GM21786 (cell line): ENCODE results near the gene TMEM212.

ENCODE experiments used
- ATAC-seq: cut with Tn5 transposase; IDR thresholded peaks from one replicate; pipeline ENCODE4 v1.9.1; 2021; ENCODE audit not compliant: unreplicated experiment

TMEM212 gene

GRCh38 chr3:171833789-171834460 lies 9.2 kb upstream of the TMEM212 start:
- peak; percentile 71 for ATAC-seq

- no peak for ATAC-seq
Measured at GRCh38 chr3:171834461-171834801, 8.7 kb upstream of the TMEM212 start.

GRCh38 chr3:171835116-171835515 lies 8.0 kb upstream of the TMEM212 start:
- no peak for ATAC-seq

DNA sequence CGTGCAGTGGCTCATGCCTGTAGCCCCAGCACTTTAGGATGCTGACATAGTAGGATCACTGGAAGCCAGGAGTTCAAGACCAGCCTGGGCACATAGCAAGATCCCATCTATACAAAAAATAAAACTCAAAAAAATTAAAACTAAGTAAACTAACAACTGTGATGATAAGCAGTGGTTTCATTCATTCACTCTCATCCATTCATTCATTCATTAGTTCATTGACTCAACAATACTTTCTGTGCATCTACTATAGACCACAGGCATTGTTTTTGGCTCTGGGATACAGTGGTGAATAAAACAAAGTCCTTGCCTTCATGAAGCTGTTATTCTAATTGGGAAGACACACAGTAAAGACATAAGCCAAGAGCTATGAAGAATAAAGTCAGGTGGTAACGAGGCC lies 7.5 kb upstream of the TMEM212 start:
- no peak for ATAC-seq

DNA sequence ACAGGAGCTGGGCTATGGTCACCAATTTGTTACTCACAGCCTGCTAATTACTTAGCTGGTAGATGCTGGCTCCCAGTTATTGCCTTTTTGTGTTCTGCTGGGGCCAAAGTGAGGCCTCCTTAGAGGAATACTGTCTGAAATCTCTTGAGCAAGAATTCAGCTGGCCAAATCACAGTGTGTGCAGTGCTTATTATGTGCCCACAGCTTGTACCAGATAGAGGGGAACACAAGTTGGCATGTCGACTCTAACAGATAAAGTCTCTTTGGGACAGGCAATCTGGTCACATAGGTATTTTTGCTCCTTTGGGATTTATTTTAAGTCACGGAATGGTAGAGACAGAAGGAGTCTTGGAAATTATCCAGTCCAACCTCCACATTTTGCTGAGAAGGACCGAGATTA lies 6.3 kb upstream of the TMEM212 start:
- no peak for ATAC-seq

GRCh38 chr3:171837698-171838097 lies 5.5 kb upstream of the TMEM212 start:
- no peak for ATAC-seq

GRCh38 chr3:171838218-171838720 lies 4.9 kb upstream of the TMEM212 start:
- ATAC-seq, result no peak

- ATAC-seq, result no peak
Measured at GRCh38 chr3:171839270-171839669, 3.9 kb upstream of the TMEM212 start.

GRCh38 chr3:171840445-171840810 lies 2.7 kb upstream of the TMEM212 start:
- no peak for ATAC-seq

DNA sequence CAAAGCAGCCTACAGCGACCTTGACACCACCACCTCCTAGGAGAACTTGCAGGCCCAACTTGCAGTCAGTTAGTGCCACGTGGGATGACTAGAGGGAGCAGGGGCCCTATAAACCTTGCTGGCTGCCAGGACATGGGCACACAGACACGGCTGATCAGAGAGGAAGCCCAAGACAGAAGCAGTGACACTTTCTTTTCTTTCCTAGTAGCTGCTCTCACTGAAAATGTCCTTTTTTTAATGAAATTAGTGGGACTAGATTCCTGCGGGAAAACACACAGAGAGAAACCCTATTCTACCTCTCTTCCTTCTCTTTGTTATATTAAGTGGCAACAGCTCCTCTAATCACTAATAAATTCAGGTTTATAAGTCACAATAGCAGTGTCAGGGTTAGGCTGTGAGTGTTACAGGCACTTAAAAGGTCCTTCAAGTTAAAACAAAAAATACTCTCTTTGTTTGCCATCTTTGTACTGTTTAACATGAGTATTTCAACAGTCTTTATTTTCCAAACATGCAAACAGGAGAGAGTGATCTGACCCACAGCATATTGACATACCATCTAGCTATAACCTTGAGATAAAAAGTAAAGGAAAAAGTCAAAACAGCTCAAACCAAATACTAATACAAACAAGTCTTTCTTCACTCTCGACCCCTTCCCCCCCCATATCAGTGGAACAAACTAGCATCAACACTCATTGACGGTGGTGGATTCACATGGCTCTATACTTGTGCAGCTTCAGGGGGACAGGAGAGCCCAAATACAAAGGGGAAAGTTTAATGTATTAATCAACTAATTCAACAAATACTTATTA lies 2.1 kb upstream of the TMEM212 start:
- no peak for ATAC-seq

- no peak for ATAC-seq
Measured at GRCh38 chr3:171841620-171842000, 1.5 kb upstream of the TMEM212 start.

DNA sequence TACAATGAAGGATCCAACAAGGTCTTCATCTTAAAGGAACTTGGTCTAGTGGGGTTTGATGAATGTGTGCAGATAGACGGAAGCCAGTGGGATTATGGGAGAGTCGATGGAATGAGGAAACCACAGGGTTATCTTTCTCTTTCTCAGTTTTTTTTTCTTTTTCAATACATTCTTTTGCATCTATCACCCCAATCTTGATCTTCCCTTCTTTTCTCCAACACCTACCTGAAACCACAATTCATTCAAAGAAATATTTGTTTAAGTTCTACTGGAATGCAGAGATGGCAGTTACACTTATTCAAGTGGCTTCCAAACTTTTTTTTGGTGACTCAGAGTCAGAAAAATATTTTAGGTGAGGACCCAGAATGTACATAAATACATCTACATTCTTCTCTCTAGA lies 1.7 kb downstream of the TMEM212 start:
- no peak for ATAC-seq

DNA sequence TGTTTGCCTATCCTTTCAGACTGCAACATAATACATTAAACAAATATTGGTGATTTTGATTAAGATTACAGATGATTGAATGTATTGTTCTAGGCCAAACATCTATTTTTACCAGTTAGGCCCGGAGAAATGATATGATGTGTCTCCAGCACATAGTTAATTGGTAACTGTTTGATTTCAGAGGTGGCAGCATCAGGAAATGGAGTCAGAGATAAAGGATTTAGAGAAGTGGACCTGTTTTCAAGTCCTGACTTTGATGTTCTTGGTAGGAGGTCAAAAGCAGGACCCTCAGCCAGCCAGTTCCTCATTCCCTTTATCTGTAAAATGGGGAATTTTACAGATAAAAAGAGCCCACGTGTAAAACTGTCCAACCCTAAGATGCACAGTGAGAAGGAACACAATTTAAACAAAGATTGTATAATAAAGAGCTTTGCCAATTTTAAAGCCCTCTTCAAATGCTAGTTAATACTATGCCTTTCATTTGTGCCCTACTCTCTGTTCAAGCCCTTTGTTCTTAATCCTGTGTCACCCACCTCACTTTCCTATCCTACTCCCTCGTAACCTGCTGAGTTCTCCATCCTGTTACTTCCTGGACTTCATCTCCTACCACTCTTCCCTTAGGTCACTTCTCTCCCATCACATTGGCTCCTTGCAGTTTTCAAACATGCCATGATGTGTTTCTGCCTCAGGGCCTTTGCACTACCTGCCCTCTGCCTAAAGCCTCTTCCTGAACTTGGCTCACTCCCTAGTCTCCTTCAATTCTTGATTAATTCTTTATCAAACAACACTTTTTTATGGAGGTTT lies 2.5 kb downstream of the TMEM212 start:
- no peak for ATAC-seq

DNA sequence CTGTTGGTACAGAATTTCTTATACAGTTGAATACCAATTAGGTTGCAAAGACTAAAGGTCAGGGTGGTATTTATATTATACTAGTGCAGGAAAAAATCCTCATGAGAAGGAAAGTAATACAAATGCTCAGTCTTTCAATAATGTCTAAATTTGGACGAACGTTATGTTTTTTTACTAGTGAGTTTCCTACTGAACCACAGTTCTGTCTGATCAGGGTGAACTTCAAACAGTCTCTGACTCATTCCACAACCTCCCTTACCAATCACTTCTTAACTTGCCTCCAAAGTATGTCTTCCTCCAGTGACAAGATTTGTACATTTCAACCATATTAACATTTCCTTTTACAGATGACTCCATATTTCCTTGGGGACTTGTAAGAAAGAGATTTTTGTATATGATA lies 3.4 kb downstream of the TMEM212 start:
- ATAC-seq, result peak; percentile 96

GRCh38 chr3:171847133-171847532 lies 4.0 kb downstream of the TMEM212 start:
- ATAC-seq, result no peak

DNA sequence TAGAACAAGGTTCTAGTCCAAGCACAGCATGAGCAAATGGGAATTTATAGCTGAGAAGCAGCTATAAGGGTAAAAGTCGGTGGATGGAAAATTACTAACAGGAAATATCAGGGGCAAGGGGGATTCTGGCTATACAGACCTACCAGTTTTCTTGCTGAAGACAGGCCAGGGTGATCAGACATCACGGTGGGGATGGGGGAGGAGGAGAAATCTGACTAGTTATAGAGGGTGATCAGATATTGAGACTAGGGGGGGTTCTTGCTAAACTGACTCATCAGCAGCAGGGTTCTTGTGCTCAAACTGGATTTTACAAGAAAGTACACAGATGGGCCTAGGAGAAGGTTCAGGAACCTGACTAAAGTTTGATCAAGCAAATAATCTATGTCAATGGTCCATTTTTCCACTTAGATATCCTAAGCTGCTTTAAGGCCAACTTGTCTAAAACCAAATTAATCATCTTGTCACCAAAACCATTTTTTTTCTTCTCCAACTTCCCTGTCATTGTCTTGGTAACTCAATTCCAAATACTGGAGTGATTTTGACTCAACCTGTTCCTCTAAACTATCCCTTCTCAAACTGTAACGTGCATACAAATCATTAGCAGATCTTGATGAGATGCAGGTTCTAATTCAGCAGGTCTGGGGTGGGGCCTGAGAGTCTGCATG lies 4.6 kb downstream of the TMEM212 start:
- no peak for ATAC-seq

DNA sequence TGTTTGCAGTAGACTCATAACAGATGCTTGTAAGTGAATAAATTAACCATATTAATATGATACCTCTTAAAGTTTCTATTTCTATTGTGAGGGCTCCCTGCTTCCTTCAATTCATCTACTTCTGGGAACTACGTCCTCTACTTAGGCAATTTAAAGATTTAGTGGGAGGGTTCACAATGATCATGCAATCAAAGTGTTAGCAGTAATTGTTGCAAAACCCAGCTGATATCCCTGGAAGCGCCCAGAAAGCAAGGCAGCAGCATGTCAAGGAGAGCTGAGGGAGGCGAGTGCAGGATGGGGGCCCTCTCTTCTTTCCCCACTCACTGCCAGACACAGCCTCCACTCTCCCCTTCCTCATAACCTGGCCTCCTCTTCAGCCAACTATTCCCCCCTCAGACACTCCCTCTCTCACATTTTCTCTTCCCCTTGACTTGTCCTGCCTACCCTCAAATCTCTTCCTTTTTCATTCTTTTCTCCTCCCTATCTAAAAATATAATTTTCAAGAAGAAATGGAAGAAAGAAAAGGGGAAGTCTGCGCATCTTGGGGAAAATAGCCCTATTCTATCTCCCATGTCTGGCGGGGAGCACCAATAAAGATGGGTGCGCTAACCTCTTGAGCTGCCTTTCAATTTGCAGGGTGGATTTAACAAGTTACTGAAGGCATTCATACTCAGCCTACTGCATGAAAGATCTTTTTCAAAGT lies 6.6 kb downstream of the TMEM212 start:
- ATAC-seq, result no peak

DNA sequence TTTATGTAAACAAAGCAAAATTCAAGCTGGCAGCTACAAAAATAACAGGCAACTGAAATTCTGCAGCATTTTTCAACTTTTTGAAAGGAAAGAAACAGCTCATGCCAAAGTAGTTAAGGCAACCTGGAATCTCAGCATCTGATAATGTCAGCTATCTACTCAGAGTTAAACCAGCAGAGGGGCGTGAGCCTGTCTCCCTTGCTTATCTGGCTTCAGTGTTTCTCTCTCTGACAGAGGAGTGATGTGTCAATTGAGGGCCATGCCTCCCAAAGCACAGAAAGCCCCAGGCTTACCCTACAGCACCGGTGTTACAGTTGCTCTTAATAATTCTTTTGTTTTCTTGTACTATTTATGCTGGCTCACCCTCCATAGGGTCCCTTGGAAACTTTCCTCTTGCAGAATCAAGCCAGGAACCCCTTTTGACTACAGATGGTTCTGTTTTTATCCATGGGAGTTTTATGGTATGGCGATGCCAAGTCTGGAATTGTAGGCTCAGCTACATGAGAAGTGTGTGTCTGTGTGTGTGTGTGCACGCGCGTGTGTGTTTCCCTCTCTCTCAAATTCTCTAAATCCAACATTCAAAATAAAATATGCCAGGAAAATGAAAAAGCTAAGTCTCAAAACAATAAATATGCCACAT lies 7.3 kb downstream of the TMEM212 start:
- ATAC-seq, result no peak

DNA sequence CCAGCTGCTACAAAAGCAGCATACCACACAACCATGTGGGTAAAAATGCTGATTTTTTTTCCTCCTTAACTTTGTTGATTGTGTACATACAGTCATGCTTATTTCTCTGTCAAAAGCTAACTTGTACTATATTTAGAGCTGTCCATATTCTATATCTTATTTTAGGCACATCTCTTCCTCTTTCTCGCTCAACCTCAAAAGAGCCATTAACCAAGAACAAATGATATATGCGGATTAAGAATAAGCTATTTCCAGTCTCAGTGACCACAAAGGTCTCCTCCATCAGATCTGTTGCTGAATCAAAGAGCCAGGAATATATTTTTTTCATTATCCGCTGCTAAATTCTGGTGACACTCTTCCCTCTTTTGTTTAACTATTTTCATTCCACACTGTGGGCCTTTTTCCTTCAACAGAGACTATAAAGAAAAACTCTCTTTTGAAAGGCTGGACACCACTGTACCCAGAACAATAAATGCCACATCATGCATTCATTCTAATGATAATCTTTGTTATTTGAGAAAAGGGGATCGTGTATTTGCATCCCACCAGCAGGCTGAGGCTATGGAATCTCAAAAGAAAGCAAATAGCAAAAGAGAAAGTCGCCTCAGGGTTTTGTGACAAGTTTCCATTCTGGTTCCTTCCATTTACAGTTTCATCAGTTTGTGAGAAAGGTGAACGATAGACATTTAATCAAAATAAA lies 8.0 kb downstream of the TMEM212 start:
- no peak for ATAC-seq

DNA sequence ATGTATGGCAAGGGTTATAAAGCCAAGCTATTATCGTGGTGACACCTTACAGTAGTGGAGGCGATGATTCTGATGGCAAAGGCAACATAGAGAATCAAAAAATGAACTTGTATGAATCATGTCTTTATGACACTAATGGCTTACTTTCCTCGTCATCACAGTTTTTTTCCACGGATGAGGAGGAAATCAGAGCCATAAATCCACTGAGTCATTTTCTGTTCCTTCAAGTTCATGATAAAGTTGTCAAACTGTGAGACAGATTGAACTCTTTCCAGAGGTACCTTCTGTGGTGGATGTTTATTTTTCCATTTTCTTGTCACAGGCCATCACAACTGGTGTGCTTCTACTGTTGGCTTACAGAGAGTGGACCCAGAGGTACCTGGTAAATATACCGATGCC lies 8.5 kb downstream of the TMEM212 start:
- ATAC-seq, result no peak
